ENCODE data around the gene RSRC2. TPM values are rescaled to one million over a fixed set of nuclear protein-coding genes. Genes with fewer than 3 reads are reported as not detected.

Gene RSRC2
- polyA plus RNA-seq, 3 donors: 25.1 to 42.0 (median 40.5) TPM

GRCh38 chr12:122460641-122461040 lies 66.1 kb downstream of the RSRC2 start:
- WGBS, 3 donors: 78 to 93% (median 79%) methylated on average over 2 of the region's 2 CpGs
- H3K27ac ChIP-seq (ENCODE audit: low read depth, low read length): no peak overlapping the region

GRCh38 chr12:122460061-122460460 lies 66.7 kb downstream of the RSRC2 start:
- 92 to 94% (median 93%) methylated on average over 7 of the region's 7 CpGs for WGBS, 3 donors
- H3K27ac ChIP-seq (ENCODE audit: low read depth, low read length): no peak overlapping the region

GRCh38 chr12:122459211-122459610 lies 67.5 kb downstream of the RSRC2 start:
- WGBS, 3 donors: 92 to 100% (median 99%) methylated on average over 2 of the region's 2 CpGs
- no peak overlapping the region for H3K27ac ChIP-seq (ENCODE audit: low read depth, low read length)

GRCh38 chr12:122458105-122459035 lies 68.4 kb downstream of the RSRC2 start:
- no peak overlapping the region for H3K27ac ChIP-seq (ENCODE audit: low read depth, low read length)
- WGBS, 3 donors: 91 to 95% (median 95%) methylated on average over 17 of the region's 17 CpGs

DNA sequence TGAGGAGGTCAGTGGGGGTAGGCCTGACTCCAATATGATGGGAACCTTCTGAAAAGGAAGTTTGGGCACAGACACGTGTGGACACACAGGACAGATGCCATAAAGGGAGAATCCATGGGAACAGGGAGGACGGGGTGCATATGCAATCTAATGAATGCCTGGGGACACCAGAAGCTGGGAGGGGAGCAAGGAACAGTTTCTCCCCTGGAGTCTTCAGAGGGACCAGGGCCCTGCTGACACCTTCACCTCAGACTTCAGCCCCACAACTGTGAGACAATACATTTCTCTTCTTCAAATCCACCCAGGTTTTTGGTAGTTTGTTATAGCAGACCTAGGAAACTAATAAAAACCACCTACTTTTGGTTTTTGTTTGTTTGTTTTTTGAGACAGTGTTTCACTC lies 69.1 kb downstream of the RSRC2 start:
- 47 to 65% (median 62%) methylated on average over 2 of the region's 2 CpGs for WGBS, 3 donors

DNA sequence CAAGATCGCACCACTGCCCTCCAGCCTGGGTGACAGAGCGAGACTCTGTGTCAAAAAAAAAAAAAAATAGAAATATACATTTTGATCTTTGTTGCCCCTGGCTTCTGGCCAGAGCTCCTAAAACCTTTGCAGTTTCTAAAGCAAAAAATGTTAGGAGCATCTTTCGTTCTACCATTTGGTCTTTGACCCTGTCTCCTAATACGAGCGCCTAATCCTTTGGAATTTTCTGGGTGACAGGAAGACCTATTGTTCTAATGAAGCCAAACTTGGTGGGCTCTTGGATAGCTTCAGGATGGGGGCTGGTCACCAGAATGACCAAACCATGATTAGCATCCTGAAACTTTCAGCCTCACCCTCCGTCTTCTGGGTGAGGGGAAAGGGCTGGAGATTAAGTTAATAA lies 72.0 kb downstream of the RSRC2 start:
- WGBS, 3 donors: 60 to 77% (median 73%) methylated on average over 6 of the region's 6 CpGs
- no peak overlapping the region for H3K27ac ChIP-seq (ENCODE audit: low read depth, low read length)

More for the DNA sequence above, 69.1 kb downstream of the RSRC2 start:
- no peak overlapping the region for H3K27ac ChIP-seq (ENCODE audit: low read depth, low read length)

- WGBS, 3 donors: 89 to 95% (median 90%) methylated on average over 12 of the region's 12 CpGs
Measured at GRCh38 chr12:122454250-122454721, 72.5 kb downstream of the RSRC2 start.

More at GRCh38 chr12:122454250-122454721, 72.5 kb downstream of the RSRC2 start:
- no peak overlapping the region for H3K27ac ChIP-seq (ENCODE audit: low read depth, low read length)

Other genes starting within 250 kb of the RSRC2 start
- gene CLIP1, start 104.3 kb downstream of the RSRC2 start, polyA plus RNA-seq: 10 to 100 TPM; 11.9 to 29.0 (median 26.0) TPM
- gene ZCCHC8, start 26.0 kb downstream of the RSRC2 start, polyA plus RNA-seq: 10 to 100 TPM in 2 of 3 donors, 1 to 10 TPM in 1; 9.1 to 13.8 (median 11.3) TPM
- gene KNTC1, start 313 bp upstream of the RSRC2 start, polyA plus RNA-seq: 1 to 10 TPM; 3.0 to 6.0 (median 4.7) TPM
- gene HCAR2, start 176.4 kb upstream of the RSRC2 start, polyA plus RNA-seq: 10 to 100 TPM in 1 of 3 donors, 1 to 10 TPM in 2; 2.1 to 68.5 (median 7.1) TPM
- gene HCAR3, start 189.9 kb upstream of the RSRC2 start, polyA plus RNA-seq: 10 to 100 TPM in 1 of 3 donors, 1 to 10 TPM in 1, under 1 TPM in 1; 0.81 to 12.6 (median 2.2) TPM
- gene HCAR1, start 203.9 kb upstream of the RSRC2 start, polyA plus RNA-seq: 1 to 10 TPM in 2 of 3 donors, under 1 TPM in 1; 0.79 to 6.3 (median 3.0) TPM
- 10 to 100 TPM; 11.4 to 31.2 (median 16.1) TPM for gene DENR, start 225.9 kb upstream of the RSRC2 start, polyA plus RNA-seq
- under 1 TPM in 2 of 3 donors, not detected in 1; 0.08 to 0.19 TPM for gene CCDC62, start 247.6 kb upstream of the RSRC2 start, polyA plus RNA-seq